Endothelial cell of umbilical vein (primary cell): ENCODE results near the gene SKAP1.

Experiments used
- POLR2A ChIP-seq: IDR thresholded peaks from 2 replicates; pipeline ENCODE4 v1.6.1; 2012; ENCODE audit warnings: low read depth, mild to moderate bottlenecking, control low read depth, low read length
- TF ChIP-seq, protein P1 (sequence below), 2 donors: IDR thresholded peaks; 1 replicate in 1 of 2; 2 replicates in 1 of 2; pipeline ENCODE4 v1.5.1; 2011; ENCODE audit warnings: low read length in 2 of 2, mild to moderate bottlenecking in 2 of 2, moderate library complexity in 2 of 2, control low read depth in 1 of 2, inconsistent platforms in 1 of 2, low read depth in 1 of 2; ENCODE audit not compliant: insufficient read depth in 1 of 2; ENCODE audit errors: extremely low read depth in 1 of 2

GRCh38 chr17:48442819-48443218 is 12.8 kb upstream of the SKAP1 start:
- TF ChIP-seq, protein P1, sequence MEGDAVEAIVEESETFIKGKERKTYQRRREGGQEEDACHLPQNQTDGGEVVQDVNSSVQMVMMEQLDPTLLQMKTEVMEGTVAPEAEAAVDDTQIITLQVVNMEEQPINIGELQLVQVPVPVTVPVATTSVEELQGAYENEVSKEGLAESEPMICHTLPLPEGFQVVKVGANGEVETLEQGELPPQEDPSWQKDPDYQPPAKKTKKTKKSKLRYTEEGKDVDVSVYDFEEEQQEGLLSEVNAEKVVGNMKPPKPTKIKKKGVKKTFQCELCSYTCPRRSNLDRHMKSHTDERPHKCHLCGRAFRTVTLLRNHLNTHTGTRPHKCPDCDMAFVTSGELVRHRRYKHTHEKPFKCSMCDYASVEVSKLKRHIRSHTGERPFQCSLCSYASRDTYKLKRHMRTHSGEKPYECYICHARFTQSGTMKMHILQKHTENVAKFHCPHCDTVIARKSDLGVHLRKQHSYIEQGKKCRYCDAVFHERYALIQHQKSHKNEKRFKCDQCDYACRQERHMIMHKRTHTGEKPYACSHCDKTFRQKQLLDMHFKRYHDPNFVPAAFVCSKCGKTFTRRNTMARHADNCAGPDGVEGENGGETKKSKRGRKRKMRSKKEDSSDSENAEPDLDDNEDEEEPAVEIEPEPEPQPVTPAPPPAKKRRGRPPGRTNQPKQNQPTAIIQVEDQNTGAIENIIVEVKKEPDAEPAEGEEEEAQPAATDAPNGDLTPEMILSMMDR (IDR thresholded peaks at IDR 0.05; ENCODE audit: extremely low read depth in 1 of 2, insufficient read depth in 1 of 2, low read depth in 1 of 2, low read length in 2 of 2): no peak
- TF ChIP-seq POLR2A: no peak
